ENCODE measurements around the gene ADCY3.
"Not testable (repeated sequence)": the region's sequence is repeated elsewhere in the genome, so short reads cannot be mapped to it uniquely, and the experiment has no call there.

ADCY3 gene

DNA sequence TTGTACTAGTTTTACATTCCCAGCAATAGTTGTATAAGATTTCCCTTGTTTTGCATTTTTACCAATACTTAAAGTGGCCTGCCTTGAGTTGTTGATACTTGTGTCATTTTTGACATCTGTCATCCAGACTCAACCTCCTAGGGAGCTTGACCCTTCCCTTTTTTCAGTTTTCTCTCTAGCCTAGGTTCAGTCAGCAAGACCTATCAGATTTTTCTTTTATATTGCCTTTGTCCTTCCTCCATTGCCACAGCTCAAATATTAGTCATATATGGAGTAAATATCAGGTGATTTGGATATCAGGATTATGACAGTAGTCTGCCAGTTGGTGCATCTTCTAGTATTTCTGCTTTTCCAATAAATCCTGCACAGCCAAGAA lies 113.4 kb downstream of the ADCY3 start:
- TF ChIP-seq CTCF (IDR thresholded peaks at IDR 0.05; ENCODE audit: insufficient read depth, low read length, missing control alignments) = no peak
- DNase-seq (ENCODE audit: low read depth, low spot score) = no peak
- no peak overlapping the region for H3K4me3 ChIP-seq (ENCODE audit: low read depth, low read length)
- ChIA-PET POLR2A (interaction anchor here (0.6 kb wide), 1 partner anchor 9 kb away, joined by 3 read pairs; no protein-coding TSS in a partner anchor), CTCF (interaction anchor here (1.2 to 1.3 kb wide), 2 partner anchors 14 to 15 kb away, joined by 3 to 5 read pairs; no protein-coding TSS in a partner anchor)

GRCh38 chr2:24805811-24806660 lies 114.0 kb downstream of the ADCY3 start:
- H3K4me3 ChIP-seq (ENCODE audit: low read depth, low read length); DNase-seq (ENCODE audit: low read depth, low spot score): not testable (repeated sequence)
- ChIA-PET POLR2A (interaction anchor here (0.6 kb wide), 1 partner anchor 9 kb away, joined by 3 read pairs; no protein-coding TSS in a partner anchor), CTCF (interaction anchor here (1.2 to 1.3 kb wide), 2 partner anchors 14 kb away, joined by 3 to 5 read pairs; no protein-coding TSS in a partner anchor)

GRCh38 chr2:24800487-24800886 lies 119.5 kb downstream of the ADCY3 start:
- CTCF ChIA-PET; POLR2A ChIA-PET; DNase-seq (ENCODE audit: low read depth, low spot score); H3K4me3 ChIP-seq (ENCODE audit: low read depth, low read length): not testable (repeated sequence)

- no peak overlapping the region for H3K4me3 ChIP-seq (ENCODE audit: low read depth, low read length)
- CTCF ChIA-PET = interaction anchor here (1.1 to 1.5 kb wide), 3 partner anchors 30 to 388 kb away, joined by 3 to 6 read pairs (median 5); no protein-coding TSS in a partner anchor
- POLR2A ChIA-PET = interaction anchor here (1.0 kb wide), 1 partner anchor 9 kb away, joined by 3 read pairs; no protein-coding TSS in a partner anchor
- TF ChIP-seq CTCF (IDR thresholded peaks at IDR 0.05; ENCODE audit: insufficient read depth, low read length, missing control alignments) = no peak
- DNase-seq (ENCODE audit: low read depth, low spot score) = no peak
Observed at GRCh38 chr2:24797644-24798043, 122.4 kb downstream of the ADCY3 start.

- DNase-seq (ENCODE audit: low read depth, low spot score) = no peak
- H3K4me3 ChIP-seq (ENCODE audit: low read depth, low read length) = peak overlapping the region; percentile 94
- TF ChIP-seq CTCF (IDR thresholded peaks at IDR 0.05; ENCODE audit: insufficient read depth, low read length, missing control alignments) = no peak
- ChIA-PET POLR2A (no interaction called here), CTCF (interaction anchor here (0.9 to 5.5 kb wide), 8 partner anchors 10 to 384 kb away, joined by 3 to 30 read pairs (median 12); no protein-coding TSS in a partner anchor)
Observed at GRCh38 chr2:24793761-24794435, 126.1 kb downstream of the ADCY3 start.

GRCh38 chr2:24792874-24793760 lies 126.9 kb downstream of the ADCY3 start, which contains the start of the genes CENPO and PTRHD1:
CENPO (plus strand) TSS chr2:24793425; CDS start chr2:24793920, 495 bp downstream.
PTRHD1 (minus strand) TSS chr2:24793391; CDS start chr2:24793377, 14 bp downstream.
- ChIA-PET POLR2A (interaction anchor here (0.9 kb wide), 1 partner anchor 386 kb away, joined by 3 read pairs; no protein-coding TSS in a partner anchor), CTCF (interaction anchor here (0.7 to 5.7 kb wide), 25 partner anchors 8 to 394 kb away, joined by 3 to 60 read pairs (median 5); no protein-coding TSS in a partner anchor)
- DNase-seq (ENCODE audit: low read depth, low spot score) = peak; percentile 77
- peak; percentile 76 for TF ChIP-seq CTCF (IDR thresholded peaks at IDR 0.05; ENCODE audit: insufficient read depth, low read length, missing control alignments)
- peak within 1 kb of the TSS; percentile 94 for H3K4me3 ChIP-seq (ENCODE audit: low read depth, low read length)

Data from AG04449 (cell line).